Prostate gland (tissue), 2 donors: Measurements from ENCODE around the gene ANKRD30A.

Experiments
- POLR2A ChIP-seq: fragments of 450-650 bp; IDR thresholded peaks from one replicate; pipeline ENCODE4 v1.6.1; 2016; ENCODE audit warnings: antibody characterized with exemption, mild to moderate bottlenecking
- POLR2AphosphoS5 ChIP-seq: sonication (generic); formaldehyde crosslinking; IDR thresholded peaks from one replicate; pipeline ENCODE4 v1.6.1; 2017; ENCODE audit warnings: antibody characterized with exemption
- TF ChIP-seq, protein P1 (sequence below), 4 experiments: fragments of 200-600 bp in 2 of 4; fragments of 450-650 bp in 2 of 4; sonication (generic) in 2 of 4; IDR thresholded peaks; 1 replicate in 3 of 4; 2 replicates in 1 of 4; pipeline ENCODE4 v1.5.1; 2016 to 2019; ENCODE audit warnings: antibody characterized with exemption in 4 of 4, mild to moderate bottlenecking in 2 of 4, moderate library complexity in 2 of 4

- TF ChIP-seq, protein P1, sequence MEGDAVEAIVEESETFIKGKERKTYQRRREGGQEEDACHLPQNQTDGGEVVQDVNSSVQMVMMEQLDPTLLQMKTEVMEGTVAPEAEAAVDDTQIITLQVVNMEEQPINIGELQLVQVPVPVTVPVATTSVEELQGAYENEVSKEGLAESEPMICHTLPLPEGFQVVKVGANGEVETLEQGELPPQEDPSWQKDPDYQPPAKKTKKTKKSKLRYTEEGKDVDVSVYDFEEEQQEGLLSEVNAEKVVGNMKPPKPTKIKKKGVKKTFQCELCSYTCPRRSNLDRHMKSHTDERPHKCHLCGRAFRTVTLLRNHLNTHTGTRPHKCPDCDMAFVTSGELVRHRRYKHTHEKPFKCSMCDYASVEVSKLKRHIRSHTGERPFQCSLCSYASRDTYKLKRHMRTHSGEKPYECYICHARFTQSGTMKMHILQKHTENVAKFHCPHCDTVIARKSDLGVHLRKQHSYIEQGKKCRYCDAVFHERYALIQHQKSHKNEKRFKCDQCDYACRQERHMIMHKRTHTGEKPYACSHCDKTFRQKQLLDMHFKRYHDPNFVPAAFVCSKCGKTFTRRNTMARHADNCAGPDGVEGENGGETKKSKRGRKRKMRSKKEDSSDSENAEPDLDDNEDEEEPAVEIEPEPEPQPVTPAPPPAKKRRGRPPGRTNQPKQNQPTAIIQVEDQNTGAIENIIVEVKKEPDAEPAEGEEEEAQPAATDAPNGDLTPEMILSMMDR (IDR thresholded peaks at IDR 0.05) = no peak
- TF ChIP-seq POLR2AphosphoS5 = no peak
- no peak for TF ChIP-seq POLR2A
Measured at GRCh38 chr10:37220866-37221265, 95.5 kb downstream of the ANKRD30A start.
